GM12865 (cell line): Measurements from ENCODE around the gene MGAT1.

Source experiments
- DNase-seq: peaks from one replicate; pipeline ENCODE4 v3.0.0; 2010; ENCODE audit warnings: low read depth
- H3K4me3 ChIP-seq: 2 replicates; pipeline ENCODE4 v1.5.1; 2011; ENCODE audit warnings: mild to moderate bottlenecking, low read depth, low read length, control low read depth
- CTCF ChIP-seq: IDR thresholded peaks from 2 replicates; pipeline ENCODE4 v1.5.1; 2011; ENCODE audit warnings: low read length, control low read depth, low read depth, inconsistent platforms; ENCODE audit not compliant: insufficient read depth; ENCODE audit errors: missing control alignments

The MGAT1 gene

DNA sequence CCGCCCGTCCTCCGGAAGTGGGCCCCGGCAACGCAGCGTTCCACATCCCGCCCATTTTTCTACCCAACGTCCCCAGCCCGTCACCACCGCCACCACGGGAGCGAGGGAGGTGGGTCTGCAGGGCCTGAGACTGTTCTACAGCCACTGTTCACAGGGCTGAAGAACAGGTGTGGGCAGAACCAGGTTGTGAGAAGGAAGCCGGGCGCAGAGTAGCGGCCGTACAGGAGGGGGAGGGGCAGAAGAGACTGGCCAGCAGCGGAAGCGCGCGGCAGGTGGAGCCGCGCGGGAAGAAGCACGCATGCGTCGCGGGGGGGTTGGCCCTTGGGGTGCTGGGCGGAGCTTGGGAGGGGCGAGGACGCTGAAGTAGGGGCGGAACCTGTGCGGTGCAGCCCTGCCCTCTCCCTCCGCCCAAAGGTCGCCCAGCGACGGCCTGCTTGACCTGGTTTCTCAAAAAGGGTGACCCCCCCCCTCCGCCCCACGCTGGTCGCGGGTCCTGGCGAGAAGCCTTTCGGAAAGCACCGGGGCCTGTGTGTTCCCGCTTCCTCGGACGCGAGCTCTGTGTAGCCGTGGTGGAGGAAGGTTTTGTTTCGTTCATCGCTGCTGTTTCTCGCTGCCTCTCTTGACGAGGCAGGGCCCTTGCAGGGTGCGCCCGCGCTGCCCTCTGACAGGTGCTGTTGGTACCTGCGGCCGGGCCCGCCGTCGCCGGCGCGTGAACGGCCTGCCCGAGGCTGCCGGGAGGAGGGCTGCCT, 7.8 kb upstream of the MGAT1 start:
- TF ChIP-seq CTCF: no peak
- peak overlapping the region; percentile 90 for H3K4me3 ChIP-seq
- DNase-seq: peak; percentile 99

GRCh38 chr5:180809403-180810209, 7.0 kb upstream of the MGAT1 start:
- peak; percentile 95 for DNase-seq
- TF ChIP-seq CTCF: no peak
- H3K4me3 ChIP-seq: peak overlapping the region; percentile 90

DNA sequence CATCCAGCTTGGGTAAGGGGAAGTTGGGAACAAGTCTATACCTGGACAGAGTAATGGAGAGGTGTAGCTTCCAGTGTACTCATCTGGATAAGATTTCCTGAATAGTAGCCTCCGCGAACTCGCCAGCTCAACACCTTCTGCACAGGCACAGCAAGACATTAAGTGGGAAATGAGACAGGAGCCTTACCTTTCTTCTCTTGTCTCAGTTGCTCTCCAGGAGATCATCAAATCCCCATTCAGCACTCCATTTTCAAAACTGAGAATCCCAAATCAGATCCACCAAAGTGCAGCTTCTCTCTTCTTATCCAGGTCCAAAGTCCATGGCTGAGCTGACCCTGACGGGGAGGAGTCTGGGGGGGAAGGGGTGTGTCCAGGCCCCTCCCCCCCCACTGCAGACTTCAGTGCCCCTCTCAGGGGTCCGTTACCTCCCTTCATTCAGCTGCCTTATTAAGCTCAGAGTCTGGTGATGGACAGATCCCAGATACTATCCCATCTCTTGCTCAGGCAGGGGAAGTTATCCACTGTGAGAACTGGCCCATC, 5.9 kb upstream of the MGAT1 start:
- peak overlapping the region; percentile 90 for H3K4me3 ChIP-seq
- DNase-seq: no peak
- TF ChIP-seq CTCF: no peak

GRCh38 chr5:180807654-180808414, 5.2 kb upstream of the MGAT1 start:
- TF ChIP-seq CTCF: no peak
- H3K4me3 ChIP-seq: peak overlapping the region; percentile 90
- no peak for DNase-seq

DNA sequence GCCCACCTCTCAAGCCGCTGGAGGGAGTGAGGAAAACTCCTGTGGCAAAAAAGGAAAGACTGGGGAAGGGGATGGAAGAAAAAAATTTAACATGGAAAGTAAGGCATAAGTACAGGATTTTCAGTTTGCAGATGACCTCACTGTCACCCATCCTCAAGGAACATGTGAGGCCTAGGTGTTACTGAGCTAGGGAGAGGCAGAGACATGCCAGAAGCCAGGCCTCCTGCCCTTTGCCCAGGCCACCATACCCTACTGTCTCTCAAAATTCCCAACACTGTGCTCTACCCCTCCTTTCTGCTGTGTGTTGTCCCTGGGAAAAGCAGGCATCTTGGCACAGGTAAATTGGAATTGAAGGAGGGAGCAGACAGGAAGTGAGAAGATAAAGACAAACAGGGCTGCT, 4.4 kb upstream of the MGAT1 start:
- H3K4me3 ChIP-seq: peak overlapping the region; percentile 90

More for the DNA sequence above, 4.4 kb upstream of the MGAT1 start:
- no peak for TF ChIP-seq CTCF
- DNase-seq: no peak
